LNCAP (cell line): Measurements from ENCODE around the gene TRPV4.

Experiments
- CTCF ChIP-seq: fragments of 450-650 bp; IDR thresholded peaks from 2 replicates; pipeline ENCODE4 v1.5.1; 2017; ENCODE audit warnings: mild to moderate bottlenecking

The TRPV4 gene

GRCh38 chr12:109864916-109865315 lies 31.7 kb upstream of the TRPV4 start:
- no peak for TF ChIP-seq CTCF

DNA sequence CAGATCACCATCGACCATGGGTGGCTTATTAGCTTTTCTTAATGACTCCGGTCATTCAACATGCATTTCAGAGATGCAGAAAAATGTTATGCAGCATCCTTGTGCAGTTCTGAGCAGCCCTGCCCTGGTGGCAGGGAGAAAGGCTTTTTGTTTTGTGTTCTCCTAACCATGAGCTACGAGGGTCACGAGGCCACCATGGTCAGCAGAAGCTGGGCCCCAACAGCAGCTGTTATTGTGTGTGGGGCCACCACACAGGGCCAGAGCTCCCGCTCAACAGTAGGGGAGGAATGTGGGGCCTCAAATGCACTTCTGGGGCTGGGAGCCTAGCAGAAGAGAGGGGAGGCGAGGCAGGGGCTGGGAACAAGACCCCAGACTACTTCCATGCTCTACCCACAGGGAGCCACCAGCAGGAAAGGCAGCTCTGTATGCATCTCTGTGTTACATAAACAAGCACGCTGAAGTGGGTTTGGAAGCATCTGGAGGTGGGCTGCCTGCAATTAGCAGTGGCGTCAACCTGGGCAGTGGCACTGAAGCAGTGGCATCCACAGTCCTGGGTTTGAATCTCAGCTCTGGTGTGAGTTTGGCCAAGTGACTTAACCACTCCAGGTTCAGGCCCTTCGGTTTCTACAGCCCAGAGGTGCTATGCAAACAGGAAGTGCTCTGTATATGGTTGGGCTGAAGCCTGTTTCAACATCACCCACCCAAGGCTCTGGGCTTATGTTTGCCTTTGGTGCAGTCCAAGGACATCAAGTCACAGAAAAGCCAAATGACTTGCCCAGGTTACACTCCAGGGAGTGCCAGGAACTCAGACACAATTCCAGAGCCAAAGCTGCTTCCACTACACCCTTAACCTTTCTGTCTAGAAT lies 30.9 kb upstream of the TRPV4 start:
- TF ChIP-seq CTCF: no peak

GRCh38 chr12:109861689-109862314 lies 28.6 kb upstream of the TRPV4 start:
- no peak for TF ChIP-seq CTCF

DNA sequence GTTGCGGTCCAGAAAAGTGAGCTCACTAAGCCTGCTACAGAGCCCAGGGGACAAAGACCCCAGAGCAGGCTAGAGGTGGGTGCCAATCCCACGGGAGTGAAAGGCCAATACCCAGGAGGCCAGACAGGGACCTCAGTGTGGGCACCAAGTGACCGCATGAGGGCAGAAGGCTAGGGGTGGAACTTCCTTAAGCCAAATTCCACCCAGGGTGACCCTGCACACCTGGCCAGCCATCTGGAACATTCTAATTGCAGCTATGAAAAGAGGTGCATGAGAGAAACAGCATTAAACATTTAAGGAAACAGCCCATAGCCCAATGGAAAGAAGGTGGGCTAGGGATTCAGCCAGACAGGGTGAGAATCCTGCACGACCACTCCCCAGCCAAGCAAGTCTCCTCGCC lies 27.8 kb upstream of the TRPV4 start:
- TF ChIP-seq CTCF: no peak

GRCh38 chr12:109858764-109859163 lies 25.6 kb upstream of the TRPV4 start:
- no peak for TF ChIP-seq CTCF

- TF ChIP-seq CTCF: no peak
Measured at GRCh38 chr12:109857715-109858114, 24.5 kb upstream of the TRPV4 start.

GRCh38 chr12:109855377-109855776 lies 22.2 kb upstream of the TRPV4 start:
- TF ChIP-seq CTCF: no peak
